Body of pancreas (tissue), 4 donors: ENCODE data around the gene CELA2A.
A peak's percentile ranks its signal among the peaks of the same experiment; 100 is the strongest.

Source experiments
- POLR2A ChIP-seq, 3 donors: fragments of 450-650 bp; IDR thresholded peaks; one replicate each; pipeline ENCODE4 v1.6.1; 2016; ENCODE audit warnings: antibody characterized with exemption in 3 of 3, mild to moderate bottlenecking in 2 of 3
- TF ChIP-seq, protein P1 (sequence below), 7 experiments: fragments of 450-650 bp in 4 of 7; fragments of 200-600 bp in 3 of 7; sonication (generic) in 3 of 7; IDR thresholded peaks; one replicate each; pipeline ENCODE4 v1.5.1; 2016 to 2019; ENCODE audit warnings: antibody characterized with exemption in 7 of 7

- TF ChIP-seq, protein P1, sequence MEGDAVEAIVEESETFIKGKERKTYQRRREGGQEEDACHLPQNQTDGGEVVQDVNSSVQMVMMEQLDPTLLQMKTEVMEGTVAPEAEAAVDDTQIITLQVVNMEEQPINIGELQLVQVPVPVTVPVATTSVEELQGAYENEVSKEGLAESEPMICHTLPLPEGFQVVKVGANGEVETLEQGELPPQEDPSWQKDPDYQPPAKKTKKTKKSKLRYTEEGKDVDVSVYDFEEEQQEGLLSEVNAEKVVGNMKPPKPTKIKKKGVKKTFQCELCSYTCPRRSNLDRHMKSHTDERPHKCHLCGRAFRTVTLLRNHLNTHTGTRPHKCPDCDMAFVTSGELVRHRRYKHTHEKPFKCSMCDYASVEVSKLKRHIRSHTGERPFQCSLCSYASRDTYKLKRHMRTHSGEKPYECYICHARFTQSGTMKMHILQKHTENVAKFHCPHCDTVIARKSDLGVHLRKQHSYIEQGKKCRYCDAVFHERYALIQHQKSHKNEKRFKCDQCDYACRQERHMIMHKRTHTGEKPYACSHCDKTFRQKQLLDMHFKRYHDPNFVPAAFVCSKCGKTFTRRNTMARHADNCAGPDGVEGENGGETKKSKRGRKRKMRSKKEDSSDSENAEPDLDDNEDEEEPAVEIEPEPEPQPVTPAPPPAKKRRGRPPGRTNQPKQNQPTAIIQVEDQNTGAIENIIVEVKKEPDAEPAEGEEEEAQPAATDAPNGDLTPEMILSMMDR (IDR thresholded peaks at IDR 0.05) = no peak
- TF ChIP-seq POLR2A (IDR thresholded peaks at IDR 0.05) = peak in 2 of 3 donors; percentile 22 to 34
Measured at GRCh38 chr1:15432324-15432723, 24.2 kb upstream of the CELA2A start.
